Tibial artery (tissue), 4 donors: Measurements from ENCODE around the gene LGALS3BP.
"Not testable (repeated sequence)": the region's sequence is repeated elsewhere in the genome, so short reads cannot be mapped to it uniquely, and the experiment has no call there.

ENCODE experiments used
- DNase-seq, 2 donors: peaks; one replicate each; pipeline ENCODE4 v3.0.0-alpha.2; 2019
- H3K27ac ChIP-seq, 2 donors: fragments of 200-600 bp; sonication (generic) in 1 of 2; 1 replicate in 1 of 2; 2 replicates in 1 of 2; pipeline ENCODE4 v1.5.1; 2018 to 2019; ENCODE audit warnings: mild to moderate bottlenecking in 1 of 2
- H3K27me3 ChIP-seq, 2 donors: fragments of 200-600 bp; sonication (generic) in 1 of 2; one replicate each; pipeline versions ENCODE4 v1.5.1 to v1.6.0; 2016 to 2019
- H3K36me3 ChIP-seq, 3 donors: fragments of 200-600 bp; sonication (generic) in 2 of 3; one replicate each; pipeline ENCODE4 v1.5.1; 2016 to 2019; ENCODE audit warnings: mild to moderate bottlenecking in 2 of 3
- H3K4me1 ChIP-seq, 4 donors: fragments of 200-600 bp; sonication (generic) in 2 of 4; 1 replicate in 3 of 4; 2 replicates in 1 of 4; pipeline ENCODE4 v1.5.1; 2016 to 2019
- H3K4me3 ChIP-seq, 2 donors: fragments of 200-600 bp; sonication (generic) in 1 of 2; 1 replicate in 1 of 2; 2 replicates in 1 of 2; pipeline ENCODE4 v1.5.1; 2018 to 2019; ENCODE audit warnings: mild to moderate bottlenecking in 2 of 2
- H3K9me3 ChIP-seq, 3 donors: fragments of 200-600 bp; sonication (generic) in 1 of 3; one replicate each; pipeline ENCODE4 v1.5.1; 2016 to 2019
- CTCF ChIP-seq, 2 experiments: fragments of 200-600 bp in 1 of 2; fragments of 450-650 bp in 1 of 2; IDR thresholded peaks; one replicate each; pipeline ENCODE4 v1.5.1; 2017 to 2019; ENCODE audit warnings: antibody characterized with exemption in 2 of 2, mild to moderate bottlenecking in 1 of 2, moderate library complexity in 1 of 2
- intact Hi-C: fragments of 100-400 bp; cut with DNase I; formaldehyde crosslinking; loops from one replicate; pipeline ENCODE4 v1.15.0; 2023; ENCODE audit warnings: low total_unique reads

The LGALS3BP gene

GRCh38 chr17:79022507-79022991 lies 42.8 kb upstream of the LGALS3BP start:
- intact Hi-C loops, result no loop called here

GRCh38 chr17:79021929-79022328 lies 42.2 kb upstream of the LGALS3BP start:
- peak overlapping the region; percentile 96 for H3K27ac ChIP-seq
- H3K36me3 ChIP-seq, DNase-seq, intact Hi-C loops, H3K27me3 ChIP-seq, H3K4me3 ChIP-seq, H3K9me3 ChIP-seq: not testable (repeated sequence)
- H3K4me1 ChIP-seq, result peaks cover 7 to 63% (median 56%) of the 10 kb centered on the region in 4 donors

More at GRCh38 chr17:79022507-79022991, 42.8 kb upstream of the LGALS3BP start:
- Histone ChIP-seq H3K27ac (peak overlapping the region; percentile 96), H3K27me3 (no peaks in the 10 kb centered on the region), H3K36me3 (no peaks in the 10 kb centered on the region), H3K4me1 (peaks cover 7 to 69% (median 62%) of the 10 kb centered on the region in 4 donors), H3K4me3 (peak overlapping the region; percentile 85 to 91), H3K9me3 (no peaks in the 10 kb centered on the region)
- peak; percentile 84 to 96 for DNase-seq
- TF ChIP-seq CTCF (IDR thresholded peaks at IDR 0.05), result no peak

- no peaks in the 10 kb centered on the region for H3K27me3 ChIP-seq
- H3K9me3 ChIP-seq, result no peaks in the 10 kb centered on the region
- no peaks in the 10 kb centered on the region for H3K36me3 ChIP-seq
- no peak for TF ChIP-seq CTCF (IDR thresholded peaks at IDR 0.05)
- H3K4me3 ChIP-seq, result no peak overlapping the region
- peaks cover 7 to 51% (median 44%) of the 10 kb centered on the region in 4 donors for H3K4me1 ChIP-seq
- peak in 1 of 2 donors; percentile 72 for DNase-seq
- intact Hi-C loops, result no loop called here
- peak overlapping the region; percentile 96 for H3K27ac ChIP-seq
Measured at GRCh38 chr17:79020631-79021301, 41.0 kb upstream of the LGALS3BP start.

GRCh38 chr17:79019632-79020584 lies 40.2 kb upstream of the LGALS3BP start:
- Histone ChIP-seq H3K27ac (peak overlapping the region; percentile 96), H3K4me1 (peaks cover 7 to 48% (median 43%) of the 10 kb centered on the region in 4 donors), H3K27me3 (no peaks in the 10 kb centered on the region), H3K4me3 (no peak overlapping the region), H3K9me3 (no peaks in the 10 kb centered on the region), H3K36me3 (no peaks in the 10 kb centered on the region)
- peak; percentile 91 to 97 for DNase-seq
- intact Hi-C loops, result loop anchor here (5.0 kb wide), 1 partner anchor 62 kb away; no protein-coding TSS in a partner anchor
- peak; percentile 77 to 87 for TF ChIP-seq CTCF (IDR thresholded peaks at IDR 0.05)

- Histone ChIP-seq H3K9me3 (no peaks in the 10 kb centered on the region), H3K27me3 (no peaks in the 10 kb centered on the region), H3K27ac (peak overlapping the region; percentile 96), H3K36me3 (no peaks in the 10 kb centered on the region), H3K4me1 (peaks cover 7 to 48% (median 43%) of the 10 kb centered on the region in 4 donors), H3K4me3 (no peak overlapping the region)
- DNase-seq, result no peak
- TF ChIP-seq CTCF (IDR thresholded peaks at IDR 0.05), result no peak
- intact Hi-C loops, result loop anchor here (5.0 kb wide), 1 partner anchor 63 kb away; no protein-coding TSS in a partner anchor
Measured at GRCh38 chr17:79019261-79019631, 39.5 kb upstream of the LGALS3BP start.
